ENCODE data around the gene HTR2A.
"Not testable (repeated sequence)": the region's sequence is repeated elsewhere in the genome, so short reads cannot be mapped to it uniquely, and the experiment has no call there.

HTR2A gene

GRCh38 chr13:46866150-46866549, 30.7 kb downstream of the HTR2A start:
- DNase-seq, result no peak

GRCh38 chr13:46864941-46865340, 31.9 kb downstream of the HTR2A start:
- DNase-seq, result no peak

GRCh38 chr13:46861959-46862358, 34.9 kb downstream of the HTR2A start:
- no peak for DNase-seq

- no peak for DNase-seq
Observed at GRCh38 chr13:46860722-46861121, 36.1 kb downstream of the HTR2A start.

- no peak for DNase-seq
Observed at GRCh38 chr13:46858776-46859175, 38.1 kb downstream of the HTR2A start.

DNA sequence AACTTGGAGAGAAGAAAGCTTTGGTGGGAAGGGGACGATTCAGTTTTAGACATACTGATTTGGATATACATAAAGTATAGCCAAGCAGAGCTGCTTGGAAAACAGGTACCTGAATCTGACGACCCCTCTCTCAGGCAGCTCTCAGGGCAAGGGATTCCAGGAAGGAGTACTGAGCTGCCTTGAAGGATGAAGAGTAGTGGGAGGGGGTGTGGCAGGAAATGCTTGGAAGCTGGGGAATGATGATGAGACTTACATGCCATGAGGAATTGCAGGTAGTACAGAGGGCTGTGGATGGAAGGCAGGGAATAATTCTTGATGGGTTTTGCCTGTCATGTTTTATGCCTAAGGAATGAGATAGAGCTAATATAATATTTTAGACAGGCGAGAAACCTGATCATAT, 38.7 kb downstream of the HTR2A start:
- no peak for DNase-seq

DNA sequence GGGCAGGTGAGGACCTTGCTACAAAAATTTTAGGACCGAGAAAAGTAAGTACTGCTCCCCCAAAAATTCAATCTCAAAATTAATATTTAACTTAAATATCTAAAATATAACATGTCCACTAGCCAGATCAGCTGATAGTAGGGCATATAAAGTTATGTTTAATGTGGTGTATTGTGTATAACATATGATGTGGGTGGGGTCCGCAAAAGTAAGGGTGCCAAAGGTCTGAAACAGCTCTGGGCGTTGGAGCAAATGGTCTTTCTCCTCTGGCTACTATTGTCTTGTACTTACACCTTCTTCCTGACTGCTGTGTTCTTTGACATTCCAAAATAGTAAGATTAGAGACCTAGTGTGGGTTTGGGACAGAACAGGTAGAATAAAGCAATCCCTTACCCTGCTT, 41.2 kb downstream of the HTR2A start:
- no peak for DNase-seq

DNA sequence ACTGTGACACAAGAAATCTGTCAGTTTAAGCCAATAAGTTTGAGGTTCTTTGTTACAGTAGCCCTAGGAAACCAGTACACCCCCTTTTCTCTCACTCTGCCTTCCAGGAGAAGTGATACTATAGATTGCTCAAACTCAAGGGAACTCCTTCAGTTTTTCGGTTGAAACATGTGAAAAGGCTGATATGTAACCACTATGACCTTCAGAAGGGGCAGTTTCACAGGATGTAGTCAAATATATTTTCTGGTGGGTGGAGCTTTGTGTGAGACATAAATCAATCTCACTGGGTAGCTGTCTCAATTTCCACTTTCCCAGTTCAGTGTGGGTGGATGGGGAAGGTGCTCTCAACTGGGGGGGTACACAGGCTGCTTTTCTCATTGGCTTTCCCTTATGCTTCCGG, 41.7 kb downstream of the HTR2A start:
- DNase-seq, result no peak

DNA sequence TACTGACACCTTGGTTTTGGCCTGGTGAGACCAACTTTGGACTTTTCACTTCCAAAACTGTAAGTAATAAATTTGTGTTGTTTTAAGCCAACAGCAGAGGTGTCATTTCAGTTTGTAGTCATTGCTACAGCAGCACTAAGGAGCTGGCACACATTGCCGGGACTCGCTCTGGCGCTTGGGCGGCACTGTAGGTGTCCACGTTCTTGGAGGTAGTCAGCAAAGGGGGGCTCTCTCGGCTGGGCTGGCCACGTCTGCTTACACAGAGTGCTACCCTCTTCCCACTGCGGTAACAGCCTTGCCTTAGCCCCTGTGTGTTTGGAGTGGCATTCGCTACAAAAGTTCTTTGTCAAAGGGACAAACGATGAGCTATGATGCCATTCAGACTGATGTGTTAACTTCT, 44.7 kb downstream of the HTR2A start:
- DNase-seq, result no peak

DNA sequence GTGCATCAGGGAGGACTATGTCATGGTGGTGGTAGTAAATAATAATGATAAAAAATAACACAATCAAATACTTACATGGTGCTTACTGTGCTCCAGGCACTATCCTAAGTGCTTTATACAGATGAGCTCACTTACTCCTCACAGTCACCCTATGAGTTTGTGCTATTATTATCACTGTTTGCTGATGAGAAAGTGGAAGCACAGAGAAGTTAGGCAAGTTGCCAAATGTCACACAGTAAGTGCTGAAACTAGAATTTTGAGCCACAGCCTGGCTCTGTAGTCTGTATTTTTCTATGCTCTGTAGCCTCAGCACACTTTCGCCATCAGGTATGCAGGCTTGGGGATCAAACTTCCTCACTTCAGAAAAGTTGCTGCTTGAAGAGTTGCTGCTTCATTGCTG, 46.6 kb downstream of the HTR2A start:
- no peak for DNase-seq

DNA sequence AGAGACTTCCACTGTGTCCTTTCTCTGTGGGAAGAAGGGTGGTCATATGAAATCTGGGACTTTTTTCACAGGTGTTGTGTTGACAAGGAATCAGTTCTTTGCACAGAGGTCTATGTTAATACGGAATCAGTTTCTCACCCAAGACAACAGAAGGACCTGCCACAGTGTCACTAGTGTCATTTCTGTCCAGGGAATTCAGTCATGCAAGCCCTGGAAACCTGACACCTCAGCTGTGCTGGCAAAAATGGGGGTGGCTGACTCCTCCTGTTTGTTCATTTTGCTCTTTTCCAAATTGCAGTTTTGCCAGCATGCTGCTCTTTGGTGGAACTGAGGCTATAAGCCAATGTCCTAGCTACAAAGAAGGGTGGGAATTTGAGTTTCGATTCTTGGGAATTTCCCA, 50.1 kb downstream of the HTR2A start:
- DNase-seq, result no peak

- no peak for DNase-seq
Observed at GRCh38 chr13:46845146-46845545, 51.7 kb downstream of the HTR2A start.

- no peak for DNase-seq
Observed at GRCh38 chr13:46844431-46844830, 52.4 kb downstream of the HTR2A start.

DNA sequence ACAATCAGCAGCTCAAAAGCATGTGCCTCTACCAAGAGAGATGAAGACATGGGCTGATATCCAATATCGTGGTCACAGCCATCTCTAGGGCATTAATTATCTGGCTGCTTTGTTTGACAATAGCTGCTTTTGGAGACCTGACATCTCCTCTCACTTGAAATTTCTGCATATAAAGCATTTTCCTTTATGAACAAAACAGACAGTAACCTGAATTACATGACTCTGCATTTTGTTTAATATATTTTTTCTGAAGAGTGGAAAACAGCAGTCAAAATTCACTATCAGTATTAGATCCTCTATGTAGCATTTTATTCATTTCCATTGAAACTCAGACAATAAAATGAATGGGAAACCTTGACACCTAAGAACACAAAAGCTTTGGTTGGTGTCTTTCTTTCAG, 57.5 kb downstream of the HTR2A start:
- DNase-seq, result no peak

DNA sequence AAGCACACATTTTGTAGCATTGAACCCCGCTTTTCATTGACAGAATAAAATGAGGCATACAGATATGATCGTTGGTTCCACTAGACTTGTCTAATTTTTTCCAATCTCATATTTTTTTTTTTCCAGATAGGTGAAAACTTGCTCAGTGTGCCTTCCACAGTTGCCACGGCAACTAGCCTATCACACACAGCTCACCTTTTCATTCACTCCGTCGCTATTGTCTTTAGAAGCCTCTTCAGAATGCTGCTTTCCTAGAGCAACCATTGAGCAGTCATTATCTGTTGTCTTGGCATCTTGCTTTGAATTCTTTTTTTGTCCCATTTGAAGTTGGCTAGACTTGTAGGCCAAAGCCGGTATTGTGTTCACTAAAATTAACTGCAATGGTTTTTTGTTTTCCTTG, 62.2 kb downstream of the HTR2A start:
- DNase-seq, result no peak

DNA sequence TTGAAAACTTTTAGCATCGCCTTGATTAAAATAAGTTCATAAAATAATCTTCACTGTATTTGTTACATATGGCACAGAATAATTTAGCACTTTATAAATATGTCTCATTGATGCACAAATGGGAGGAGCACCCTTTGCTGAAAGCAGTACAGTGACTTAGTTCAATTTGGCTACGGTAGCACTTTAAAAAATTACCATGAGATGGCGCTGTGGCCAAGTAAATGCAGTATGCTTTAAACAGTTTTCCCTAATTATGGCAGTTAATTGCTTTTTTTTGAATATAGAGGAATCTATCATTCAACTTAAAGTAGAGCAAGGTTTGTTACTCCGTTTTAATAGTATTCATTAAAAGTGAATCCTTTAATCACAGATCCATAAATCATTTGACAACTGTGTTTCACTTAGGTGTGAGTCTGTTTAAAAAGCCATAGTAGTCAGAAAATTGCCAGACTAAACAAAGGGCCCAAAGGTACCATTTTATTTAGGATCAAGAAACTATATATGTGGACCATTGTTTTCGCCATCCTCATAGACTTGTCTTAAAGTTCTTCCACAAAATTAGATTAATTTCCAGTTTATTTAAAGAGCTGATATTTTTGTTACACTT, 65.2 kb downstream of the HTR2A start:
- peak in 1 of 4 experiments; percentile 6 for DNase-seq

GRCh38 chr13:46830405-46831005, 66.3 kb downstream of the HTR2A start:
- DNase-seq, result no peak

GRCh38 chr13:46822551-46822950, 74.3 kb downstream of the HTR2A start:
- no peak for DNase-seq

GRCh38 chr13:46817838-46818476, 78.9 kb downstream of the HTR2A start:
- DNase-seq, result no peak

- no peak for DNase-seq
Observed at GRCh38 chr13:46817095-46817494, 79.8 kb downstream of the HTR2A start.

DNA sequence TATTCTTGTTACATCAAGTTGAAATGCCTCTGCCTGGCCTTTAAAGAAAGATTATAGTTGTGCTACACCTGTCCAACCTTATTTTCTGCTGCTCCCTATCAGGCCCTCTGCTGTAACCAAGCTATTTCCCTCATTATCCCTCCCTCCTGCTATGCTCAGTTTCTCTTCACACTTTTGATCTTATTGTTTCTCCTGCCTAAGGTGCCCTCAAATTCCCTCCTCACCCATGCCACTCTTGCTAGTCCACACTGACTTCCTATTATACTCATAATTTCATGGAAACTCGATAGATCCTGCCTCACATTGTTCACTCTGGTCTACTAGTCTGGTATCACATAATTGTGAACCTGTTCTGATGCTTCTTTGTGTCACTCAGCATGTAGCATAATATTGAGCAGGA, 80.5 kb downstream of the HTR2A start:
- no peak for DNase-seq

DNA sequence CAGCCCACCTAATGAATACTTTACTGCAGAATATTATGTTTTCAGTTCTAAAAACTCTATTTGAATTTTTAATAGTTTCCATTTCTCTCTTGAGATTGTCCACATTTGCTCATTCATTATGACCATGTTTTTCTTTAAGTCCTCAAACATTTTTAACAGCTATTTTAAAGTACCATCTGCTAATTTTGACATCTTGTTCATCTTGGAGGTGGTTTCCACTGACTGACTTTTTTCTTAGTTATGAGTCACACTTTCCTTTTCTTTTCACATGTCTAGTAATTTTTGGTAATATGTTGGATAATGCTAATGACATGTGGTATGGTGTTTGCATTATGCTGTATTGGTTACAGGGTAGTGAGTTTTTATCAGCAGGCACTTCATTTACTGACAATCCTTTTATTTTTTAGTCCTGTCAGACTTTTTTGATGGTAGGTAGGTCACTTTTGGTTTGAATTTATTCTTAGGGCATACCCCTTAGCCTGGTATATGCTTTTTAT, 84.5 kb downstream of the HTR2A start:
- DNase-seq, result no peak

GRCh38 chr13:46810440-46810839, 86.4 kb downstream of the HTR2A start:
- DNase-seq, result no peak

GRCh38 chr13:46804921-46805320, 91.9 kb downstream of the HTR2A start:
- not testable (repeated sequence) for DNase-seq

DNA sequence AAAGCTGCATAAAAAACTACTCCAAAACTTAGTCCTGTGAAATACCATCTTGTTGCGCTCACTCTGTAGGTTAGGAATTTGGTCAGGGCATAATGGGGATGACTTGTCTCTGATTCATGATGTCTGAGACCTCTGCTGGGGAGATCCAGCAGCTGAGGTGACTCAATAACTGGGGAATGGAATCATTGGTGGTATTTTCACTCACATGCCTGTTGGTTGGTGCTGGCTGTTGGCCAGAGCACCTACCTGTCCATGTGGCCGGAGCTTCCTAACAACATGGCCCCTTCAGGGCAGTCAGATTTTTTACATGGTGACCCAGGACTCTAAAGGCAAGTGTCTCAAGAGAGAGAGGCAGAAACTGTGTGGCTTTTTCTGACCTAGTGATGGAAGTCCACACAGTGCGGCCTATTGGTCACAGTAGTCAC, 92.5 kb downstream of the HTR2A start:
- DNase-seq, result no peak

Data from activated CD4-positive, CD25-positive, alpha-beta regulatory T cell (primary cell).